Sigmoid colon (tissue), 4 donors: ENCODE results near the gene PPFIBP1.

ENCODE experiments used
- CTCF ChIP-seq, 4 experiments: fragments of 450-650 bp in 3 of 4; fragments of 200-600 bp in 1 of 4; IDR thresholded peaks; one replicate each; pipeline ENCODE4 v1.5.1; 2016 to 2019; ENCODE audit warnings: antibody characterized with exemption in 4 of 4, mild to moderate bottlenecking in 3 of 4, moderate library complexity in 2 of 4
- EP300 ChIP-seq, 4 donors: sonication (generic); formaldehyde crosslinking; IDR thresholded peaks; one replicate each; pipeline ENCODE4 v1.6.1; 2017; ENCODE audit warnings: antibody characterized with exemption in 4 of 4
- POLR2A ChIP-seq, 2 donors: fragments of 450-650 bp; IDR thresholded peaks; one replicate each; pipeline ENCODE4 v1.6.1; 2016; ENCODE audit warnings: antibody characterized with exemption in 2 of 2, mild to moderate bottlenecking in 2 of 2, moderate library complexity in 2 of 2
- POLR2AphosphoS5 ChIP-seq, 4 donors: sonication (generic); formaldehyde crosslinking; IDR thresholded peaks; one replicate each; pipeline ENCODE4 v1.6.1; 2017; ENCODE audit warnings: antibody characterized with exemption in 4 of 4

- TF ChIP-seq CTCF (IDR thresholded peaks at IDR 0.05) (no peak), POLR2AphosphoS5 (IDR thresholded peaks at IDR 0.05) (no peak), POLR2A (IDR thresholded peaks at IDR 0.05) (no peak), EP300 (IDR thresholded peaks at IDR 0.05) (no peak)
These were observed 172.3 kb downstream of the PPFIBP1 start, which contains the start of gene REP15 for GRCh38 chr12:27696293-27696652.
